Mesothelial cell of epicardium (in vitro differentiated cells): Measurements from ENCODE around the gene SH3RF3. TPM values are rescaled to one million over a fixed set of nuclear protein-coding genes. Genes with fewer than 3 reads are reported as not detected.

ENCODE experiments used
- DNase-seq, 2 experiments: peaks; one replicate each; pipeline ENCODE4 v3.0.0; 2021; ENCODE audit warnings: low spot score in 2 of 2; ENCODE audit not compliant: unreplicated experiment in 2 of 2
- H3K27ac Mint-ChIP-seq: 2 replicates; pipeline ENCODE4 v1.8.0; 2021; ENCODE audit warnings: mixed read lengths
- H3K27me3 Mint-ChIP-seq: 2 replicates; pipeline ENCODE4 v1.8.0; 2021; ENCODE audit warnings: low read depth, mixed read lengths
- H3K36me3 Mint-ChIP-seq: 2 replicates; pipeline ENCODE4 v1.8.0; 2021; ENCODE audit warnings: mixed read lengths
- H3K4me1 Mint-ChIP-seq: 2 replicates; pipeline ENCODE4 v1.8.0; 2021; ENCODE audit warnings: mixed read lengths
- H3K4me3 Mint-ChIP-seq: 2 replicates; pipeline ENCODE4 v1.8.0; 2021; ENCODE audit warnings: mild to moderate bottlenecking, moderate library complexity, mixed read lengths
- H3K9me3 Mint-ChIP-seq: 2 replicates; pipeline ENCODE4 v1.8.0; 2021; ENCODE audit warnings: mixed read lengths
- CTCF ChIP-seq: fragments of 200-600 bp; sonication (generic); IDR thresholded peaks from one replicate; pipeline ENCODE4 v1.5.0; 2021; ENCODE audit warnings: antibody characterized with exemption; ENCODE audit not compliant: unreplicated experiment
- total RNA-seq: library from RNA; stranded (reverse); gene quantifications from 3 replicates; pipeline ENCODE4 v1.2.1, GENCODE V29; 2021

SH3RF3 gene
- total RNA-seq, 1 donor from 2014 or later: 2.7 TPM

GRCh38 chr2:109166811-109167210 lies 37.8 kb downstream of the SH3RF3 start:
- Mint-ChIP-seq H3K36me3 (no peaks in the 10 kb centered on the region), H3K27ac (no peak overlapping the region), H3K27me3 (peaks cover 26% of the 10 kb centered on the region), H3K4me3 (no peak overlapping the region), H3K9me3 (peaks cover 10% of the 10 kb centered on the region), H3K4me1 (peaks cover 6% of the 10 kb centered on the region)
- TF ChIP-seq CTCF: no peak
- DNase-seq: no peak

DNA sequence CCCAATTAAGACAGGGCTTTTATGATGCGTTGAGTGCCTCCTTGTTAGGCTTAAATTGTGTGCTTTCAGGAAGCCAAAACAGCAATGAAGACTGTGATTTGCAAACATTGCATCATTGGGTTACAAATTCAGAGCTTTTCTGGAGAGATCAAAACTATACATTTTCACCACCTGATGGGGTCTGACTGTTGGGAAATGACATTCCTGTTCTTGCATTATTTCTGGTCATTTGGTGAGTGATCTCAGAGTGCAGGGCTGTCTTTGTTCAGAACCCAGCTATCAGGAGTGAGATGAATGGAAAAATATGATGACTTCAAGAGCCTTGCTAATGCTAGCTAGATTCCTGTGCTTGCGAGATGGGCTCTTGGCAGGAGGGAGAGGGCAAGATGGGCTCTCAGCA lies 39.1 kb downstream of the SH3RF3 start:
- Mint-ChIP-seq H3K27ac (no peak overlapping the region), H3K4me1 (peaks cover 14% of the 10 kb centered on the region), H3K9me3 (peaks cover 10% of the 10 kb centered on the region), H3K36me3 (no peaks in the 10 kb centered on the region), H3K4me3 (no peak overlapping the region), H3K27me3 (peaks cover 26% of the 10 kb centered on the region)
- no peak for TF ChIP-seq CTCF
- DNase-seq: no peak

- no peak overlapping the region for H3K4me3 Mint-ChIP-seq
- H3K36me3 Mint-ChIP-seq: no peaks in the 10 kb centered on the region
- H3K9me3 Mint-ChIP-seq: peaks cover 10% of the 10 kb centered on the region
- peaks cover 26% of the 10 kb centered on the region for H3K27me3 Mint-ChIP-seq
- H3K4me1 Mint-ChIP-seq: peaks cover 18% of the 10 kb centered on the region
- DNase-seq: no peak
- no peak for TF ChIP-seq CTCF
- no peak overlapping the region for H3K27ac Mint-ChIP-seq
Observed at GRCh38 chr2:109168716-109169115, 39.7 kb downstream of the SH3RF3 start.

DNA sequence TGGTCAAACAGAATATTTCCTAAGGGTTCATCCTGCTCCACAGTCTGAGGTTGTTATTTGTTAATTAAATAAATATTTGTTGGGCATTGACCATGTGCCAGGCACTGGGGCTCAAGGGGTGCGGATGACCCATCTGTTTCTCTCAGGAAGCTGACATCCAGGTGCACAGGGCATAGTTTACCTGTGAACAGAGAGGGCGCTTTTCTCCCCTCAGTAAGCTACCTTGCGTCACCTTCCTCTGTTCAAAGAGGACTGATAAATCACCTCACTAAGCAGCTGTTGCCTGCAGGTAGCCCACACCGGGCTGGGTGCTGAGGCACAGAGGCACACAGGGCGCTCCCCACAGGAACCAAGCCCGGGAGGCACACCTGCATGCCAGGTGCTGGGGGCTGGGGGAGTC lies 41.6 kb downstream of the SH3RF3 start:
- Mint-ChIP-seq H3K4me3 (no peak overlapping the region), H3K27me3 (peaks cover 25% of the 10 kb centered on the region), H3K9me3 (peaks cover 10% of the 10 kb centered on the region), H3K36me3 (no peaks in the 10 kb centered on the region), H3K4me1 (peaks cover 14% of the 10 kb centered on the region), H3K27ac (no peak overlapping the region)
- DNase-seq: no peak
- TF ChIP-seq CTCF: no peak

DNA sequence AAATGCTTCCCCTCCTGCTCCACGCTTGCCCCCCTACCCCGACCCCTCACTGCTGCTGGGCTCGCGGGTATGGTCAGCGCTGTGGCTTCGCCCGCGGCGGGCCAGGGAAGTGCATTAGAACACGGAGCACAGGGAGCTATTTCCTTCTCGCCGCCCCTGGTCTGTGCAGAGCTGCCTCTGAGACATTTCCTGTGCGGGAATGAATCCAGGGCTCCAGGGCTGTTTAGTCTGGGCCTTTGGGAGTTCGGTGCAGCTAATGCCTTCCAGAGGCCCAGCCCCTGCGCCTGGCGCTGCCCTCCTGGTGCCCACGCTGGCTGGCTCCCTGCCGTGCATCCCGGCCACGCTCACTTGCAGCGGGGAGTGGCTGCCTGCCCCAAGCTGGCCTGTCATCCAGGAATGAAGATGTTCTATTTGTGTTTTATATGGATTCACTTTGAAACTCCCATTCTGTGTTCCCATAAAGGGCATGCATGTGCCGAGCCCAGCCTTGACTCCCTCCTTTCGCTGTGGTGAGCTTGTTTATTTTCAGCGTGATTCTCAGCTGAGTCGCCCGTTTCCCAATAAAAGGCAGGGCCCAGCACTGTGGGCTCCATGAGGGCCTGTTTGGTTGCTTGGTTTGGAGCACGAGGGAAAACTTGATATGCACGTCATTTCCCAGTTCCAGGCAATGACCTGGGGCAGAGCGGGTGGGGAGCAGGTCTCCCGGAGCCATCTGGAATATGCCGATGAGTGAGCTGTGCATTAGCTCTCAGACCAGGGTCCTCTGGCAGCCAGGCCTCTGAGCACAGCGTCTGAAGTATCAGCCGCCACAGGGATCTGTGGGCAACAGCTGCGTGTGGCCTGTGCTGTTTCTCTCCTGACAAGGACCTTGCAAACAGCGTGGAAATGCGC lies 42.7 kb downstream of the SH3RF3 start:
- no peaks in the 10 kb centered on the region for H3K36me3 Mint-ChIP-seq
- peak overlapping the region; percentile 4 for H3K27ac Mint-ChIP-seq
- TF ChIP-seq CTCF: no peak
- peaks cover 25% of the 10 kb centered on the region for H3K27me3 Mint-ChIP-seq
- peaks cover 15% of the 10 kb centered on the region for H3K4me1 Mint-ChIP-seq
- H3K9me3 Mint-ChIP-seq: peaks cover 10% of the 10 kb centered on the region
- H3K4me3 Mint-ChIP-seq: no peak overlapping the region
- DNase-seq: no peak
